Fibroblast of the aortic adventitia (primary cell): Measurements from ENCODE around the gene CD300H. TPM values are rescaled to one million over a fixed set of nuclear protein-coding genes. Genes with fewer than 3 reads are reported as not detected.

Experiments
- DNase-seq: peaks from one replicate; pipeline ENCODE4 v3.0.0-alpha.2; 2010; ENCODE audit warnings: low read depth
- H3K4me3 ChIP-seq: 2 replicates; pipeline ENCODE4 v1.5.1; 2011; ENCODE audit warnings: low read depth, mild to moderate bottlenecking, control low read depth, low read length, moderate library complexity
- CTCF ChIP-seq: IDR thresholded peaks from 2 replicates; pipeline ENCODE4 v1.5.1; 2011; ENCODE audit warnings: mild to moderate bottlenecking, low read length, control low read depth, inconsistent platforms; ENCODE audit not compliant: insufficient read depth
- total RNA-seq: library from RNA; depleted of rRNA; stranded (reverse); fragments of >200 nt; gene quantifications from 2 replicates; pipeline ENCODE4 v1.2.3, GENCODE V29; 2012; ENCODE audit warnings: low replicate concordance

The CD300H gene
- total RNA-seq, 1 donor = not detected

GRCh38 chr17:74599448-74599939, 32.2 kb upstream of the CD300H start:
- no peak for TF ChIP-seq CTCF
- H3K4me3 ChIP-seq = no peak overlapping the region
- no peak for DNase-seq

- DNase-seq = no peak
- H3K4me3 ChIP-seq = no peak overlapping the region
- no peak for TF ChIP-seq CTCF
These were observed 31.7 kb upstream of the CD300H start for GRCh38 chr17:74599023-74599399.

- TF ChIP-seq CTCF = no peak
- DNase-seq = no peak
- no peak overlapping the region for H3K4me3 ChIP-seq
These were observed 31.2 kb upstream of the CD300H start for GRCh38 chr17:74598346-74599022.

- no peak overlapping the region for H3K4me3 ChIP-seq
- DNase-seq = no peak
- TF ChIP-seq CTCF = no peak
These were observed 29.9 kb upstream of the CD300H start for GRCh38 chr17:74597069-74597790.

- no peak for TF ChIP-seq CTCF
- H3K4me3 ChIP-seq = no peak overlapping the region
- no peak for DNase-seq
These were observed 27.9 kb upstream of the CD300H start for GRCh38 chr17:74595037-74595750.

- DNase-seq = no peak
- H3K4me3 ChIP-seq = no peak within 1 kb of the TSS
- TF ChIP-seq CTCF = no peak
These were observed 25.0 kb upstream of the CD300H start, which contains the start of gene CD300LD for GRCh38 chr17:74592087-74592990. TSS of gene CD300LD (minus strand) at chr17:74592283. CDS start at chr17:74592202, 81 bp downstream.
